Measurements from ENCODE around the gene CDRT4.

DNA sequence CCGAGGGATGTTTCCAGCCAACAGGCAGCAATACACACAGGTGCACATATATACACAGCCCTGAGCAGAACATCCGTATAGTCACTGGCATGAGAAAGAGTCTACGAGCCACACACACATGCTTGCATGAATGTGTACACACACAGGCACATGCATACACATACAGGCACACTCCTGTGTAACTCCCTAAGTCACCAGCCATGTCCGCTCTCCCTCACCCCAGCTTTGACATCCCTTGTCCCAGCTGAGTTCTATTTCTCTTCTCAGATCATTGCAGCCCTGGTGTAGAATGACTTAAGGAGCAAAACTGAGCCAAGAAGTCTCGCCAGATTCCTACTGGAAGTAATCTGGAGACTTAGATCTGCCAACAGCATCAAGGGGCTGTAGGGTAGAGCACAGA is 13.1 kb downstream of the CDRT4 start:
- TF ChIP-seq, protein P1, sequence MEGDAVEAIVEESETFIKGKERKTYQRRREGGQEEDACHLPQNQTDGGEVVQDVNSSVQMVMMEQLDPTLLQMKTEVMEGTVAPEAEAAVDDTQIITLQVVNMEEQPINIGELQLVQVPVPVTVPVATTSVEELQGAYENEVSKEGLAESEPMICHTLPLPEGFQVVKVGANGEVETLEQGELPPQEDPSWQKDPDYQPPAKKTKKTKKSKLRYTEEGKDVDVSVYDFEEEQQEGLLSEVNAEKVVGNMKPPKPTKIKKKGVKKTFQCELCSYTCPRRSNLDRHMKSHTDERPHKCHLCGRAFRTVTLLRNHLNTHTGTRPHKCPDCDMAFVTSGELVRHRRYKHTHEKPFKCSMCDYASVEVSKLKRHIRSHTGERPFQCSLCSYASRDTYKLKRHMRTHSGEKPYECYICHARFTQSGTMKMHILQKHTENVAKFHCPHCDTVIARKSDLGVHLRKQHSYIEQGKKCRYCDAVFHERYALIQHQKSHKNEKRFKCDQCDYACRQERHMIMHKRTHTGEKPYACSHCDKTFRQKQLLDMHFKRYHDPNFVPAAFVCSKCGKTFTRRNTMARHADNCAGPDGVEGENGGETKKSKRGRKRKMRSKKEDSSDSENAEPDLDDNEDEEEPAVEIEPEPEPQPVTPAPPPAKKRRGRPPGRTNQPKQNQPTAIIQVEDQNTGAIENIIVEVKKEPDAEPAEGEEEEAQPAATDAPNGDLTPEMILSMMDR (IDR thresholded peaks at IDR 0.05), result no peak
- no peak for TF ChIP-seq POLR2A (IDR thresholded peaks at IDR 0.05)

All from thyroid gland (tissue), 4 donors.